Esophagus muscularis mucosa (tissue), 4 donors: ENCODE data around the gene TRPM8.

Source experiments
- EP300 ChIP-seq: sonication (generic); formaldehyde crosslinking; IDR thresholded peaks from one replicate; pipeline ENCODE4 v1.6.1; 2017; ENCODE audit warnings: antibody characterized with exemption
- POLR2A ChIP-seq: fragments of 450-650 bp; IDR thresholded peaks from one replicate; pipeline ENCODE4 v1.6.1; 2017; ENCODE audit warnings: antibody characterized with exemption, moderate library complexity, mild to moderate bottlenecking, low read depth
- TF ChIP-seq, protein P1 (sequence below), 3 experiments: fragments of 200-600 bp in 2 of 3; fragments of 450-650 bp in 1 of 3; sonication (generic) in 2 of 3; IDR thresholded peaks; one replicate each; pipeline ENCODE4 v1.5.1; 2017 to 2019; ENCODE audit warnings: antibody characterized with exemption in 3 of 3, mild to moderate bottlenecking in 2 of 3, moderate library complexity in 1 of 3

DNA sequence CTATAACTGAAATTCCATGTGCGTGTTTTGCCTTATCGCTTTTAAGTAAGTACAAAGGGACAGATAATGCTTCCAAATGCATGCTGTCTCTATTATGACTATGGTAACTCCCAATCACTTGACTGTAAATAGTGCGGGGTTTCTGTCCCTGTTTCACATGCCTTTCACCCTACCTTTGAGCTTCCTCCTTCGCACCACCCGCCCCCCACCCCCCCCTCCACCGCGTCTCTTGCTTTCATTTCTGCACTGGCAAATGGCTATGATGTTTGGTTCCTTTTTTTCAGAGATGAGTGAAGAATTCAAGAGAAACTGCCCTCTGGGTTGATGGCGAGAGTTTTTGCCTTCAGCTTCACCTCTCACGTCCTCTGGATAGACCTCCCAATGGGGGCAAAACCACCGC is 108.3 kb downstream of the TRPM8 start:
- TF ChIP-seq, protein P1, sequence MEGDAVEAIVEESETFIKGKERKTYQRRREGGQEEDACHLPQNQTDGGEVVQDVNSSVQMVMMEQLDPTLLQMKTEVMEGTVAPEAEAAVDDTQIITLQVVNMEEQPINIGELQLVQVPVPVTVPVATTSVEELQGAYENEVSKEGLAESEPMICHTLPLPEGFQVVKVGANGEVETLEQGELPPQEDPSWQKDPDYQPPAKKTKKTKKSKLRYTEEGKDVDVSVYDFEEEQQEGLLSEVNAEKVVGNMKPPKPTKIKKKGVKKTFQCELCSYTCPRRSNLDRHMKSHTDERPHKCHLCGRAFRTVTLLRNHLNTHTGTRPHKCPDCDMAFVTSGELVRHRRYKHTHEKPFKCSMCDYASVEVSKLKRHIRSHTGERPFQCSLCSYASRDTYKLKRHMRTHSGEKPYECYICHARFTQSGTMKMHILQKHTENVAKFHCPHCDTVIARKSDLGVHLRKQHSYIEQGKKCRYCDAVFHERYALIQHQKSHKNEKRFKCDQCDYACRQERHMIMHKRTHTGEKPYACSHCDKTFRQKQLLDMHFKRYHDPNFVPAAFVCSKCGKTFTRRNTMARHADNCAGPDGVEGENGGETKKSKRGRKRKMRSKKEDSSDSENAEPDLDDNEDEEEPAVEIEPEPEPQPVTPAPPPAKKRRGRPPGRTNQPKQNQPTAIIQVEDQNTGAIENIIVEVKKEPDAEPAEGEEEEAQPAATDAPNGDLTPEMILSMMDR (IDR thresholded peaks at IDR 0.05), result no peak
- no peak for TF ChIP-seq POLR2A
- TF ChIP-seq EP300, result no peak
